Lower lobe of right lung (tissue), 2 donors: ENCODE data around the gene DYRK4. TPM values are rescaled to one million over a fixed set of nuclear protein-coding genes. Genes with fewer than 3 reads are reported as not detected.

Experiments
- ATAC-seq, 2 donors: fragments of 200-7000 bp; cut with Tn5 transposase; one replicate each; pipeline ENCODE4 v1.9.1; 2020 to 2022; ENCODE audit warnings: mild to moderate bottlenecking in 2 of 2, moderate library complexity in 2 of 2
- DNase-seq: peaks from one replicate; pipeline ENCODE4 v3.0.0-alpha.2; 2020
- H3K27ac ChIP-seq: fragments of 200-600 bp; one replicate; pipeline ENCODE4 v1.8.0; 2022
- H3K27me3 ChIP-seq: fragments of 200-600 bp; one replicate; pipeline ENCODE4 v1.8.0; 2022; ENCODE audit warnings: low read depth
- H3K36me3 ChIP-seq: fragments of 200-600 bp; one replicate; pipeline ENCODE4 v1.8.0; 2022; ENCODE audit warnings: mild to moderate bottlenecking
- H3K4me1 ChIP-seq: fragments of 200-600 bp; one replicate; pipeline ENCODE4 v1.8.0; 2022
- H3K4me3 ChIP-seq: fragments of 200-600 bp; one replicate; pipeline ENCODE4 v1.8.0; 2022; ENCODE audit warnings: mild to moderate bottlenecking
- H3K9me3 ChIP-seq: fragments of 200-600 bp; one replicate; pipeline ENCODE4 v1.8.0; 2022
- intact Hi-C: fragments of 100-400 bp; cut with DNase I; formaldehyde crosslinking; loops from one replicate; pipeline ENCODE4 v1.11.0; 2022
- total RNA-seq: library from RNA; stranded (reverse); fragmentation: NEBNext Ultra II Directional; extraction: Animal tissue kit (Norgen Biotek cat#: 25700); gene quantifications from one replicate; pipeline ENCODE4 v1.2.1, GENCODE V29; 2021
- TF ChIP-seq, protein P1 (sequence below): fragments of 200-600 bp; IDR thresholded peaks from one replicate; pipeline ENCODE4 v1.8.0; 2022; ENCODE audit warnings: antibody characterized with exemption, mild to moderate bottlenecking
- donor health status: DM: no; HTN: yes; CAD: no; lungs with severe emphysema.

Gene DYRK4
- total RNA-seq, 1 donor from 2014 or later = 41.4 TPM

DNA sequence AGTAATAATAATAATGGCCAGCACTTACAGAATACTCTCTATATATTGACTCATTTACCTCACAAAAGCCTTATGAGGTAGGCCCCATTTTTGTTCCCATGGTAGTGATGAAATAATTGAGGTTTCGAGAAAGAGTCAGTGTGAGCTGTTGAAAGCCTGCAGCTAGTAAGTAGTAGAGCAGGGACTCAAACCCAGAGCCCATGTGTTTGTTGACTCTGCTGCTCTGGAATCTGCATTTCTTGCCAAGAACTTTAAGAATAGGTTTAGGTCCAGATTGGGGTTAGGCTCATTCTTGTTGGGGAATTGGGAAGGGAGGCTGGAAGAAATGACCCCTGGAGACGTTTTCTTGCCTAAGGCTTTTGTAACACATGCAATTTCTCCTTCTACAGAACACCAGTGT is 27.9 kb downstream of the DYRK4 start:
- Histone ChIP-seq H3K36me3 (no peaks in the 10 kb centered on the region), H3K27me3 (no peaks in the 10 kb centered on the region), H3K27ac (no peak overlapping the region), H3K4me3 (no peak overlapping the region), H3K4me1 (no peaks in the 10 kb centered on the region), H3K9me3 (no peaks in the 10 kb centered on the region)
- DNase-seq (no peak), ATAC-seq (no peak)
- intact Hi-C loops = no loop called here
- TF ChIP-seq, protein P1, sequence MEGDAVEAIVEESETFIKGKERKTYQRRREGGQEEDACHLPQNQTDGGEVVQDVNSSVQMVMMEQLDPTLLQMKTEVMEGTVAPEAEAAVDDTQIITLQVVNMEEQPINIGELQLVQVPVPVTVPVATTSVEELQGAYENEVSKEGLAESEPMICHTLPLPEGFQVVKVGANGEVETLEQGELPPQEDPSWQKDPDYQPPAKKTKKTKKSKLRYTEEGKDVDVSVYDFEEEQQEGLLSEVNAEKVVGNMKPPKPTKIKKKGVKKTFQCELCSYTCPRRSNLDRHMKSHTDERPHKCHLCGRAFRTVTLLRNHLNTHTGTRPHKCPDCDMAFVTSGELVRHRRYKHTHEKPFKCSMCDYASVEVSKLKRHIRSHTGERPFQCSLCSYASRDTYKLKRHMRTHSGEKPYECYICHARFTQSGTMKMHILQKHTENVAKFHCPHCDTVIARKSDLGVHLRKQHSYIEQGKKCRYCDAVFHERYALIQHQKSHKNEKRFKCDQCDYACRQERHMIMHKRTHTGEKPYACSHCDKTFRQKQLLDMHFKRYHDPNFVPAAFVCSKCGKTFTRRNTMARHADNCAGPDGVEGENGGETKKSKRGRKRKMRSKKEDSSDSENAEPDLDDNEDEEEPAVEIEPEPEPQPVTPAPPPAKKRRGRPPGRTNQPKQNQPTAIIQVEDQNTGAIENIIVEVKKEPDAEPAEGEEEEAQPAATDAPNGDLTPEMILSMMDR = no peak

- H3K4me1 ChIP-seq = no peaks in the 10 kb centered on the region
- no peak overlapping the region for H3K4me3 ChIP-seq
- no peak overlapping the region for H3K27ac ChIP-seq
- DNase-seq (no peak), ATAC-seq (no peak)
- intact Hi-C loops = no loop called here
- TF ChIP-seq, protein P1 = no peak
- H3K27me3 ChIP-seq = no peaks in the 10 kb centered on the region
- H3K36me3 ChIP-seq = no peaks in the 10 kb centered on the region
- H3K9me3 ChIP-seq = no peaks in the 10 kb centered on the region
These were observed 29.2 kb downstream of the DYRK4 start for GRCh38 chr12:4591180-4591687.

- no peak for ATAC-seq
- no peak overlapping the region for H3K27ac ChIP-seq
- no peaks in the 10 kb centered on the region for H3K4me1 ChIP-seq
- intact Hi-C loops = no loop called here
- TF ChIP-seq, protein P1 = no peak
- no peaks in the 10 kb centered on the region for H3K36me3 ChIP-seq
- no peak for DNase-seq
- no peaks in the 10 kb centered on the region for H3K9me3 ChIP-seq
- H3K27me3 ChIP-seq = no peaks in the 10 kb centered on the region
- H3K4me3 ChIP-seq = no peak overlapping the region
These were observed 33.9 kb downstream of the DYRK4 start for GRCh38 chr12:4595881-4596280.

- H3K36me3 ChIP-seq = peaks cover 15% of the 10 kb centered on the region
- H3K4me3 ChIP-seq = no peak overlapping the region
- DNase-seq (no peak), ATAC-seq (no peak)
- H3K9me3 ChIP-seq = no peaks in the 10 kb centered on the region
- TF ChIP-seq, protein P1 = no peak
- peaks cover 10% of the 10 kb centered on the region for H3K4me1 ChIP-seq
- no peaks in the 10 kb centered on the region for H3K27me3 ChIP-seq
- intact Hi-C loops = no loop called here
- H3K27ac ChIP-seq = no peak overlapping the region
These were observed 41.4 kb downstream of the DYRK4 start for GRCh38 chr12:4603421-4603820.

- H3K9me3 ChIP-seq = no peaks in the 10 kb centered on the region
- H3K36me3 ChIP-seq = peaks cover 15% of the 10 kb centered on the region
- no peak for DNase-seq
- no peak overlapping the region for H3K27ac ChIP-seq
- no peaks in the 10 kb centered on the region for H3K27me3 ChIP-seq
- H3K4me1 ChIP-seq = peaks cover 10% of the 10 kb centered on the region
- H3K4me3 ChIP-seq = no peak overlapping the region
- ATAC-seq = no peak
- intact Hi-C loops = no loop called here
- TF ChIP-seq, protein P1 = no peak
These were observed 41.9 kb downstream of the DYRK4 start for GRCh38 chr12:4603946-4604345.
